ENCODE results near the gene TSNAX.

DNA sequence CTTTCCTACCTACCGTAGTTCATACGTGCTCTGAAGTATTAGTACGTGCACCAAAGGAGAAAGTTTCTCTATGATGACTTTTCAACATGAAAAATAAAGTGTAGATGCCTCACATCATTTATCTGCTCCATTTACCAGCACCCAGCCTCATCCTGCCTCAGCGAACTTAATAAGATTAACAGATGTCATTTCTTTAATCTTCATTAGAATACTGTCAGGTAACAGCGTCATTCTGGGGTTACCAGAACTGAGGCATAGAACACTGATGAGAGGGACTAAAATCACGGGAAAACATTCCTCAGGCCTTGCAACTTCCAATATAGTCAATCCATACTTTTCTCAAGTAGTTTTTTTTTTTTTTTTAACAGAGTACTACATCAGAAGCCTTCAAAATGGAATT, 54.9 kb downstream of the TSNAX start:
- TF ChIP-seq POLR2A (IDR thresholded peaks at IDR 0.05) (no peak), EP300 (IDR thresholded peaks at IDR 0.05) (no peak)
- TF ChIP-seq, protein P1, sequence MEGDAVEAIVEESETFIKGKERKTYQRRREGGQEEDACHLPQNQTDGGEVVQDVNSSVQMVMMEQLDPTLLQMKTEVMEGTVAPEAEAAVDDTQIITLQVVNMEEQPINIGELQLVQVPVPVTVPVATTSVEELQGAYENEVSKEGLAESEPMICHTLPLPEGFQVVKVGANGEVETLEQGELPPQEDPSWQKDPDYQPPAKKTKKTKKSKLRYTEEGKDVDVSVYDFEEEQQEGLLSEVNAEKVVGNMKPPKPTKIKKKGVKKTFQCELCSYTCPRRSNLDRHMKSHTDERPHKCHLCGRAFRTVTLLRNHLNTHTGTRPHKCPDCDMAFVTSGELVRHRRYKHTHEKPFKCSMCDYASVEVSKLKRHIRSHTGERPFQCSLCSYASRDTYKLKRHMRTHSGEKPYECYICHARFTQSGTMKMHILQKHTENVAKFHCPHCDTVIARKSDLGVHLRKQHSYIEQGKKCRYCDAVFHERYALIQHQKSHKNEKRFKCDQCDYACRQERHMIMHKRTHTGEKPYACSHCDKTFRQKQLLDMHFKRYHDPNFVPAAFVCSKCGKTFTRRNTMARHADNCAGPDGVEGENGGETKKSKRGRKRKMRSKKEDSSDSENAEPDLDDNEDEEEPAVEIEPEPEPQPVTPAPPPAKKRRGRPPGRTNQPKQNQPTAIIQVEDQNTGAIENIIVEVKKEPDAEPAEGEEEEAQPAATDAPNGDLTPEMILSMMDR (IDR thresholded peaks at IDR 0.05) = no peak
